GM18502 (cell line): ENCODE results near the gene OXCT1.
A peak's percentile ranks its signal among the peaks of the same experiment; 100 is the strongest.

Source experiments
- ATAC-seq: cut with Tn5 transposase; IDR thresholded peaks from one replicate; pipeline ENCODE4 v1.9.1; 2021; ENCODE audit warnings: mild to moderate bottlenecking; ENCODE audit not compliant: unreplicated experiment, poor library complexity

Gene OXCT1

GRCh38 chr5:41869724-41870626 is at the start of gene OXCT1:
Gene OXCT1, minus strand, starts transcription at chr5:41870425. Its CDS starts 67 bp downstream, at chr5:41870358.
- ATAC-seq, result peak; percentile 95

- ATAC-seq, result peak; percentile 77
Observed at GRCh38 chr5:41918105-41918504, 47.9 kb upstream of the OXCT1 start.

- ATAC-seq, result no peak
Observed at GRCh38 chr5:41908374-41909079, 38.3 kb upstream of the OXCT1 start.

GRCh38 chr5:41906151-41906550 is 35.9 kb upstream of the OXCT1 start:
- ATAC-seq, result no peak

GRCh38 chr5:41903892-41904799 is 33.9 kb upstream of the OXCT1 start, which contains the start of gene RIMOC1:
Gene RIMOC1, plus strand, starts transcription at chr5:41904344. Its CDS starts 24 bp downstream, at chr5:41904368.
- ATAC-seq, result peak; percentile 99

- ATAC-seq, result no peak
Observed at GRCh38 chr5:41903382-41903891, 33.2 kb upstream of the OXCT1 start.

GRCh38 chr5:41896230-41896629 is 26.0 kb upstream of the OXCT1 start:
- ATAC-seq, result no peak

- ATAC-seq, result peak; percentile 67
Observed at GRCh38 chr5:41893074-41893851, 23.0 kb upstream of the OXCT1 start.

GRCh38 chr5:41892031-41892430 is 21.8 kb upstream of the OXCT1 start:
- ATAC-seq, result no peak

GRCh38 chr5:41891066-41891707 is 21.0 kb upstream of the OXCT1 start:
- ATAC-seq, result no peak

GRCh38 chr5:41885286-41885685 is 15.1 kb upstream of the OXCT1 start:
- peak; percentile 58 for ATAC-seq

- no peak for ATAC-seq
Observed at GRCh38 chr5:41883936-41884335, 13.7 kb upstream of the OXCT1 start.

- no peak for ATAC-seq
Observed at GRCh38 chr5:41883243-41883642, 13.0 kb upstream of the OXCT1 start.

GRCh38 chr5:41882765-41883164 is 12.5 kb upstream of the OXCT1 start:
- ATAC-seq, result no peak

GRCh38 chr5:41878643-41879478 is 8.6 kb upstream of the OXCT1 start:
- no peak for ATAC-seq

- no peak for ATAC-seq
Observed at GRCh38 chr5:41878173-41878572, 7.9 kb upstream of the OXCT1 start.

- ATAC-seq, result no peak
Observed at GRCh38 chr5:41877408-41877807, 7.2 kb upstream of the OXCT1 start.

GRCh38 chr5:41876678-41877077 is 6.5 kb upstream of the OXCT1 start:
- no peak for ATAC-seq
